ENCODE measurements around the gene GRM2. TPM values are rescaled to one million over a fixed set of nuclear protein-coding genes. Genes with fewer than 3 reads are reported as not detected.

GRM2 gene
- total RNA-seq, 2 experiments from 2014 or later: 0.06 to 0.29 TPM

DNA sequence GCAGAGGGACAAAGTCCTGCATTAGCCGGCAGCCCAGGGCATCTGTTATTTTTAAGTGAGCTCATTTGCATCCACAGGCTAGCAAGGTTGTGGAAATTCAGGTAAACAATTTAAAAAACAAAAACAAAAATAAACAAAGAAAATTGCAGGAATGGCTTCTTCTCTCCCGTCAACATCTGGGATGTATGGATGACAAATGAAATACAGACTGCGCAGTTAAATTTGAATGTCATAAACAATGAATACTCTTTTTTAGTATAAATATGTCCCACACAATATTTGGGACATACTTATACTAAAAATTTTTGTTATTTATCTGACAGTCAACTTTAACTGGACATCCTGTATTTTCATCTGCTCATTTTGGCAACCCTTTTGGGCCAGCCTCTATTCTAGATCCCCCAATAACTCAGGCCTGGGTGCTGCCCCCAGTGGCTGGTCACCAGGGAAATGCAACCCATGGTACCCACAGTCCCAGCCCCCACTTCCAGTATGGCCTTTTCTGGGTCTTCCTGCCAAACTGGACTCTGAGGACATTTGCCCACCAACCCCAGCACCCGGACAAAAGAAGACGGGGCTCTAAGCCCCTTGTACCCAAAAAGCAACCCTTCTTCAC is 12.7 kb downstream of the GRM2 start:
- Histone ChIP-seq H3K4me1 (ENCODE audit: insufficient read depth, low read length, poor library complexity, severe bottlenecking) (peaks cover 10% of the 10 kb centered on the region), H3K36me3 (ENCODE audit: insufficient read depth, low read length) (no peaks in the 10 kb centered on the region), H2AFZ (ENCODE audit: low read length) (0 out of 2 replicates have a peak overlapping the region, but pooled peaks have one; percentile 41), H3K27ac (ENCODE audit: low read depth, low read length, poor library complexity, severe bottlenecking) (no peak overlapping the region), H4K20me1 (ENCODE audit: insufficient read depth, low read length) (no peaks in the 10 kb centered on the region), H3K4me3 (ENCODE audit: low read depth, low read length, poor library complexity, severe bottlenecking) (no peak overlapping the region), H3K9me3 (ENCODE audit: low read length) (no peaks in the 10 kb centered on the region), H3K4me2 (ENCODE audit: low read length) (no peak overlapping the region), H3K9me2 (ENCODE audit: insufficient read depth, low read length) (no peaks in the 10 kb centered on the region), H3K79me2 (ENCODE audit: insufficient read depth, low read depth, low read length) (no peaks in the 10 kb centered on the region)
- no TSS peak for BruUV-seq (replicated peaks)
- ChIA-PET POLR2A (interaction anchor here (0.5 kb wide), 1 partner anchor 643 kb away, joined by 3 read pairs; no protein-coding TSS in a partner anchor), CTCF (ENCODE audit: unreplicated experiment) (no interaction called here)
- intact Hi-C loops (cut with micrococcal nuclease; ENCODE audit: unreplicated experiment): loop anchor here (1.0 kb wide), 1 partner anchor 81 kb away; no protein-coding TSS in a partner anchor
- no peak for TF ChIP-seq EZH2phosphoT487 (IDR thresholded peaks at IDR 0.05; ENCODE audit: borderline replicate concordance, low read depth, low read length)
- TF ChIP-seq, protein P1, sequence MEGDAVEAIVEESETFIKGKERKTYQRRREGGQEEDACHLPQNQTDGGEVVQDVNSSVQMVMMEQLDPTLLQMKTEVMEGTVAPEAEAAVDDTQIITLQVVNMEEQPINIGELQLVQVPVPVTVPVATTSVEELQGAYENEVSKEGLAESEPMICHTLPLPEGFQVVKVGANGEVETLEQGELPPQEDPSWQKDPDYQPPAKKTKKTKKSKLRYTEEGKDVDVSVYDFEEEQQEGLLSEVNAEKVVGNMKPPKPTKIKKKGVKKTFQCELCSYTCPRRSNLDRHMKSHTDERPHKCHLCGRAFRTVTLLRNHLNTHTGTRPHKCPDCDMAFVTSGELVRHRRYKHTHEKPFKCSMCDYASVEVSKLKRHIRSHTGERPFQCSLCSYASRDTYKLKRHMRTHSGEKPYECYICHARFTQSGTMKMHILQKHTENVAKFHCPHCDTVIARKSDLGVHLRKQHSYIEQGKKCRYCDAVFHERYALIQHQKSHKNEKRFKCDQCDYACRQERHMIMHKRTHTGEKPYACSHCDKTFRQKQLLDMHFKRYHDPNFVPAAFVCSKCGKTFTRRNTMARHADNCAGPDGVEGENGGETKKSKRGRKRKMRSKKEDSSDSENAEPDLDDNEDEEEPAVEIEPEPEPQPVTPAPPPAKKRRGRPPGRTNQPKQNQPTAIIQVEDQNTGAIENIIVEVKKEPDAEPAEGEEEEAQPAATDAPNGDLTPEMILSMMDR (conservative IDR thresholded peaks at IDR 0.05; ENCODE audit: low read length): peak; percentile 58
- DNase-seq (ENCODE audit: low spot score): peak; percentile 29

GRCh38 chr3:51720292-51721061 is 13.6 kb downstream of the GRM2 start:
- Histone ChIP-seq H4K20me1 (ENCODE audit: insufficient read depth, low read length) (no peaks in the 10 kb centered on the region), H3K36me3 (ENCODE audit: insufficient read depth, low read length) (no peaks in the 10 kb centered on the region), H2AFZ (ENCODE audit: low read length) (peak overlapping the region; percentile 41; the same call in 1 of the 2 replicates), H3K4me3 (ENCODE audit: low read depth, low read length, poor library complexity, severe bottlenecking) (no peak overlapping the region), H3K9me3 (ENCODE audit: low read length) (no peaks in the 10 kb centered on the region), H3K4me1 (ENCODE audit: insufficient read depth, low read length, poor library complexity, severe bottlenecking) (peaks cover 10% of the 10 kb centered on the region), H3K27ac (ENCODE audit: low read depth, low read length, poor library complexity, severe bottlenecking) (no peak overlapping the region), H3K9me2 (ENCODE audit: insufficient read depth, low read length) (no peaks in the 10 kb centered on the region), H3K4me2 (ENCODE audit: low read length) (no peak overlapping the region), H3K79me2 (ENCODE audit: insufficient read depth, low read depth, low read length) (no peaks in the 10 kb centered on the region)
- TF ChIP-seq EZH2phosphoT487 (IDR thresholded peaks at IDR 0.05; ENCODE audit: borderline replicate concordance, low read depth, low read length): no peak
- TF ChIP-seq, protein P1 (conservative IDR thresholded peaks at IDR 0.05; ENCODE audit: low read length): no peak
- BruUV-seq (replicated peaks): no TSS peak
- ChIA-PET CTCF (ENCODE audit: unreplicated experiment) (no interaction called here), POLR2A (no interaction called here)
- no peak for DNase-seq (ENCODE audit: low spot score)
- intact Hi-C loops (cut with micrococcal nuclease; ENCODE audit: unreplicated experiment): no loop called here
